Mesendoderm (in vitro differentiated cells): Measurements from ENCODE around the gene TOR3A.

ENCODE experiments used
- DNase-seq: peaks from one replicate; pipeline ENCODE4 v3.0.0; 2013
- H2AK5ac ChIP-seq: 2 replicates; pipeline ENCODE4 v1.6.1; 2013; ENCODE audit warnings: low read length, inconsistent platforms
- H2BK120ac ChIP-seq: 2 replicates; pipeline ENCODE4 v1.6.1; 2013; ENCODE audit warnings: low read depth, mild to moderate bottlenecking, low read length, moderate library complexity, mixed read lengths
- H2BK15ac ChIP-seq: replicated peaks from 2 replicates; pipeline ENCODE4 v1.6.1; 2013; ENCODE audit warnings: low read depth, mild to moderate bottlenecking, moderate library complexity
- H2BK5ac ChIP-seq: 2 replicates; pipeline ENCODE4 v1.6.1; 2013; ENCODE audit warnings: low read length, inconsistent platforms
- H3K18ac ChIP-seq: 2 replicates; pipeline ENCODE4 v1.6.1; 2013; ENCODE audit warnings: mild to moderate bottlenecking, low read length, mixed read lengths
- H3K23ac ChIP-seq: one replicate; pipeline ENCODE4 v1.6.1; 2013; ENCODE audit warnings: low read length
- H3K27ac ChIP-seq: 2 replicates; pipeline ENCODE4 v1.5.1; 2013; ENCODE audit warnings: low read depth, mild to moderate bottlenecking, inconsistent platforms, low read length, moderate library complexity
- H3K27me3 ChIP-seq: 2 replicates; pipeline ENCODE4 v1.6.1; 2013; ENCODE audit warnings: low read length, control low read depth, mild to moderate bottlenecking, inconsistent platforms; ENCODE audit not compliant: insufficient read depth, poor library complexity
- H3K36me3 ChIP-seq: 2 replicates; pipeline ENCODE4 v1.6.1; 2013; ENCODE audit warnings: low read length, inconsistent platforms; ENCODE audit not compliant: control insufficient read depth, insufficient read depth
- H3K4ac ChIP-seq: one replicate; pipeline ENCODE4 v1.6.1; 2013; ENCODE audit warnings: low read depth, mild to moderate bottlenecking, low read length, moderate library complexity
- H3K4me1 ChIP-seq: 2 replicates; pipeline ENCODE4 v1.6.1; 2013; ENCODE audit warnings: low read depth, low read length, inconsistent platforms; ENCODE audit not compliant: control insufficient read depth
- H3K4me2 ChIP-seq: 2 replicates; pipeline ENCODE4 v1.6.1; 2013; ENCODE audit warnings: low read length
- H3K4me3 ChIP-seq: 2 replicates; pipeline ENCODE4 v1.5.1; 2013; ENCODE audit warnings: mild to moderate bottlenecking, low read length
- H3K56ac ChIP-seq: one replicate; pipeline ENCODE4 v1.6.1; 2013; ENCODE audit warnings: low read length
- H3K79me1 ChIP-seq: 2 replicates; pipeline ENCODE4 v1.6.1; 2013; ENCODE audit warnings: low read length, inconsistent platforms
- H3K79me2 ChIP-seq: 2 replicates; pipeline ENCODE4 v1.6.1; 2013; ENCODE audit warnings: mild to moderate bottlenecking, low read length; ENCODE audit not compliant: control insufficient read depth, insufficient read depth
- H3K9ac ChIP-seq: 2 replicates; pipeline ENCODE4 v1.6.1; 2013; ENCODE audit warnings: low read length, inconsistent platforms
- H4K5ac ChIP-seq: one replicate; pipeline ENCODE4 v1.6.1; 2013; ENCODE audit warnings: low read length
- H4K8ac ChIP-seq: one replicate; pipeline ENCODE4 v1.6.1; 2013; ENCODE audit warnings: low read depth, mild to moderate bottlenecking, control low read depth, low read length, moderate library complexity
- WGBS: extraction: QIAGEN DNeasy Blood & Tissue Kit; methylation state at CpG from one replicate; pipeline ENCODE4 v1.1.7; 2013; ENCODE audit warnings: low lambda C conversion rate, missing lambda C conversion rate; ENCODE audit not compliant: insufficient coverage; ENCODE audit errors: extremely low coverage; 5-methylcytosine and 5-hydroxymethylcytosine counted together

TOR3A gene

GRCh38 chr1:179080866-179081686 lies 794 bp upstream of the TOR3A start:
- H3K56ac ChIP-seq, result peak overlapping the region; percentile 84
- H2BK5ac ChIP-seq, result no peak overlapping the region
- no peak overlapping the region for H4K8ac ChIP-seq
- no peaks in the 10 kb centered on the region for H3K79me2 ChIP-seq
- H3K23ac ChIP-seq, result no peak overlapping the region
- H3K4me1 ChIP-seq, result peaks cover 2% of the 10 kb centered on the region
- WGBS, result no CpG with 5 or more reads among the region's 18 CpGs
- no peak overlapping the region for H2AK5ac ChIP-seq
- no peak overlapping the region for H4K5ac ChIP-seq
- H2BK120ac ChIP-seq, result no peak overlapping the region
- DNase-seq, result no peak
- H3K27ac ChIP-seq, result peak overlapping the region; percentile 13
- no peak overlapping the region for H2BK15ac ChIP-seq
- H3K4me3 ChIP-seq, result no peak overlapping the region
- no peak overlapping the region for H3K18ac ChIP-seq
- H3K4ac ChIP-seq, result no peak overlapping the region
- peak overlapping the region; percentile 47 for H3K9ac ChIP-seq
- peak overlapping the region; percentile 84 for H3K4me2 ChIP-seq
- H3K27me3 ChIP-seq, result no peaks in the 10 kb centered on the region
- H3K36me3 ChIP-seq, result no peaks in the 10 kb centered on the region
- H3K79me1 ChIP-seq, result peaks cover 8% of the 10 kb centered on the region

- Histone ChIP-seq H3K9ac (peak overlapping the region; percentile 91), H3K4me1 (peaks cover 5% of the 10 kb centered on the region), H3K4ac (peak overlapping the region; percentile 7), H3K27me3 (no peaks in the 10 kb centered on the region), H2BK120ac (no peak overlapping the region), H2BK15ac (no peak overlapping the region), H3K4me3 (peak overlapping the region; percentile 73), H3K79me1 (peaks cover 8% of the 10 kb centered on the region), H3K4me2 (peak overlapping the region; percentile 63), H3K23ac (peak overlapping the region; percentile 94), H3K56ac (peak overlapping the region; percentile 97), H2AK5ac (no peak overlapping the region), H3K36me3 (no peaks in the 10 kb centered on the region), H3K18ac (peak overlapping the region; percentile 71), H3K27ac (peak overlapping the region; percentile 86), H3K79me2 (no peaks in the 10 kb centered on the region), H4K8ac (peak overlapping the region; percentile 97), H4K5ac (no peak overlapping the region), H2BK5ac (no peak overlapping the region)
- no peak for DNase-seq
- WGBS, result no CpG with 5 or more reads among the region's 52 CpGs
Measured at GRCh38 chr1:179082333-179082998, 596 bp downstream of the TOR3A start.

- Histone ChIP-seq H3K27me3 (no peaks in the 10 kb centered on the region), H3K9ac (peak overlapping the region; percentile 91), H3K18ac (no peak overlapping the region), H2AK5ac (no peak overlapping the region), H3K79me1 (peaks cover 8% of the 10 kb centered on the region), H3K4ac (no peak overlapping the region), H3K36me3 (no peaks in the 10 kb centered on the region), H2BK15ac (no peak overlapping the region), H3K27ac (no peak overlapping the region), H4K5ac (no peak overlapping the region), H3K4me2 (peak overlapping the region; percentile 63), H3K23ac (no peak overlapping the region), H3K4me3 (peak overlapping the region; percentile 73), H3K79me2 (no peaks in the 10 kb centered on the region), H3K56ac (peak overlapping the region; percentile 97), H2BK5ac (no peak overlapping the region), H4K8ac (no peak overlapping the region), H2BK120ac (no peak overlapping the region), H3K4me1 (peaks cover 7% of the 10 kb centered on the region)
- no CpG with 5 or more reads among the region's 3 CpGs for WGBS
- peak; percentile 73 for DNase-seq
Measured at GRCh38 chr1:179082999-179083335, 1.1 kb downstream of the TOR3A start.

- H3K27me3 ChIP-seq, result no peaks in the 10 kb centered on the region
- H2BK5ac ChIP-seq, result no peak overlapping the region
- no peak overlapping the region for H3K4me2 ChIP-seq
- H3K9ac ChIP-seq, result no peak overlapping the region
- H3K79me1 ChIP-seq, result peaks cover 8% of the 10 kb centered on the region
- no CpG with 5 or more reads among the region's 8 CpGs for WGBS
- no peak overlapping the region for H2AK5ac ChIP-seq
- no peak overlapping the region for H3K4me3 ChIP-seq
- H3K36me3 ChIP-seq, result no peaks in the 10 kb centered on the region
- no peak overlapping the region for H2BK120ac ChIP-seq
- no peak overlapping the region for H2BK15ac ChIP-seq
- H4K8ac ChIP-seq, result no peak overlapping the region
- no peak overlapping the region for H3K18ac ChIP-seq
- no peaks in the 10 kb centered on the region for H3K79me2 ChIP-seq
- H3K4me1 ChIP-seq, result peaks cover 7% of the 10 kb centered on the region
- peak; percentile 44 for DNase-seq
- no peak overlapping the region for H3K4ac ChIP-seq
- H3K23ac ChIP-seq, result no peak overlapping the region
- no peak overlapping the region for H3K56ac ChIP-seq
- H3K27ac ChIP-seq, result no peak overlapping the region
- no peak overlapping the region for H4K5ac ChIP-seq
Measured at GRCh38 chr1:179083533-179083932, 1.7 kb downstream of the TOR3A start.

- peak overlapping the region; percentile 53 for H3K27ac ChIP-seq
- H3K4me2 ChIP-seq, result no peak overlapping the region
- no peak overlapping the region for H2AK5ac ChIP-seq
- H2BK5ac ChIP-seq, result no peak overlapping the region
- WGBS, result no CpG with 5 or more reads among the region's 11 CpGs
- H4K5ac ChIP-seq, result no peak overlapping the region
- no peaks in the 10 kb centered on the region for H3K79me2 ChIP-seq
- H3K27me3 ChIP-seq, result no peaks in the 10 kb centered on the region
- no peak overlapping the region for H3K23ac ChIP-seq
- no peak overlapping the region for H2BK15ac ChIP-seq
- no peak overlapping the region for H3K4me3 ChIP-seq
- H3K56ac ChIP-seq, result peak overlapping the region; percentile 78
- H3K79me1 ChIP-seq, result peaks cover 8% of the 10 kb centered on the region
- H3K18ac ChIP-seq, result no peak overlapping the region
- H2BK120ac ChIP-seq, result no peak overlapping the region
- H3K36me3 ChIP-seq, result peaks cover 4% of the 10 kb centered on the region
- peak overlapping the region; percentile 53 for H3K9ac ChIP-seq
- H3K4ac ChIP-seq, result no peak overlapping the region
- peaks cover 7% of the 10 kb centered on the region for H3K4me1 ChIP-seq
- DNase-seq, result peak; percentile 81
- H4K8ac ChIP-seq, result no peak overlapping the region
Measured at GRCh38 chr1:179087665-179088064, 5.8 kb downstream of the TOR3A start.
